SKM-1 (cell line): ENCODE results near the gene CLDN14.

Experiments used
- DNase-seq: peaks from one replicate; lab custom pipeline; 2025; ENCODE audit not compliant: unreplicated experiment; lab: John Stamatoyannopoulos, UW

CLDN14 gene

GRCh38 chr21:36436829-36437744 lies 42.8 kb downstream of the CLDN14 start:
- DNase-seq = peak; percentile 65

GRCh38 chr21:36434144-36434543 lies 45.8 kb downstream of the CLDN14 start:
- DNase-seq = no peak

- DNase-seq = no peak
Observed at GRCh38 chr21:36433059-36433709, 46.7 kb downstream of the CLDN14 start.

GRCh38 chr21:36431252-36431651 lies 48.7 kb downstream of the CLDN14 start:
- DNase-seq = no peak

- no peak for DNase-seq
Observed at GRCh38 chr21:36430841-36431240, 49.1 kb downstream of the CLDN14 start.

GRCh38 chr21:36429947-36430546 lies 49.9 kb downstream of the CLDN14 start:
- no peak for DNase-seq

GRCh38 chr21:36428761-36429432 lies 51.0 kb downstream of the CLDN14 start:
- no peak for DNase-seq

GRCh38 chr21:36427502-36427901 lies 52.4 kb downstream of the CLDN14 start:
- no peak for DNase-seq

- no peak for DNase-seq
Observed at GRCh38 chr21:36425286-36425685, 54.6 kb downstream of the CLDN14 start.

GRCh38 chr21:36424592-36424991 lies 55.3 kb downstream of the CLDN14 start:
- DNase-seq = no peak

GRCh38 chr21:36423771-36424433 lies 56.0 kb downstream of the CLDN14 start:
- no peak for DNase-seq

GRCh38 chr21:36422279-36423098 lies 57.4 kb downstream of the CLDN14 start:
- DNase-seq = peak; percentile 17

- no peak for DNase-seq
Observed at GRCh38 chr21:36420571-36421339, 59.2 kb downstream of the CLDN14 start.

- DNase-seq = peak; percentile 70
Observed at GRCh38 chr21:36419996-36420395, 59.9 kb downstream of the CLDN14 start.

- no peak for DNase-seq
Observed at GRCh38 chr21:36419241-36419640, 60.7 kb downstream of the CLDN14 start.

- no peak for DNase-seq
Observed at GRCh38 chr21:36415375-36415774, 64.5 kb downstream of the CLDN14 start.

GRCh38 chr21:36412916-36413315 lies 67.0 kb downstream of the CLDN14 start:
- no peak for DNase-seq

- DNase-seq = no peak
Observed at GRCh38 chr21:36411301-36411700, 68.6 kb downstream of the CLDN14 start.
